ENCODE results near the gene FAF1.

GRCh38 chr1:50634251-50634650, 325.8 kb downstream of the FAF1 start:
- TF ChIP-seq ZNF445 (CRISPR knock-in tag; IDR thresholded peaks at IDR 0.05; ENCODE audit: low read depth) (no peak), RAD21 (CRISPR knock-in tag; conservative IDR thresholded peaks at IDR 0.05 in 1 of 2, IDR thresholded peaks at IDR 0.05 in 1 of 2) (no peak), NCOA1 (IDR thresholded peaks at IDR 0.05; ENCODE audit: low read depth) (no peak), MYC (IDR thresholded peaks at IDR 0.05; ENCODE audit: low read depth, low read length) (no peak), MYC (CRISPR knock-in tag; IDR thresholded peaks at IDR 0.05; ENCODE audit: borderline replicate concordance, low read depth) (no peak), TCF3 (CRISPR knock-in tag; IDR thresholded peaks at IDR 0.05) (no peak), POLR2A (conservative IDR thresholded peaks at IDR 0.05) (no peak), EZH2 (IDR thresholded peaks at IDR 0.05; ENCODE audit: borderline replicate concordance, low read depth, low read length) (no peak), TCF7 (IDR thresholded peaks at IDR 0.05; ENCODE audit: borderline replicate concordance) (no peak)

Measured in K562 (cell line).